ENCODE data around the gene PRKAR1A.

- no peak for TF ChIP-seq CTCF (IDR thresholded peaks at IDR 0.05)
- TF ChIP-seq E2F1 (CRISPR knock-in tag; IDR thresholded peaks at IDR 0.05): no peak
- no peak for TF ChIP-seq ZNF317 (CRISPR knock-in tag; IDR thresholded peaks at IDR 0.05; ENCODE audit: borderline replicate concordance, low read depth)
- TF ChIP-seq ZBTB21 (CRISPR knock-in tag; IDR thresholded peaks at IDR 0.05; ENCODE audit: borderline replicate concordance): no peak
These were observed 67.1 kb downstream of the PRKAR1A start for GRCh38 chr17:68579194-68579927.

All from WTC11 (cell line).